NCI-H510A treated with DMSO at 0.1 percent for 48 hours (cell line): Measurements from ENCODE around the gene ZSCAN9.

ENCODE experiments used
- DNase-seq: peaks from one replicate; lab custom pipeline; 2025; lab: John Stamatoyannopoulos, UW

Gene ZSCAN9

DNA sequence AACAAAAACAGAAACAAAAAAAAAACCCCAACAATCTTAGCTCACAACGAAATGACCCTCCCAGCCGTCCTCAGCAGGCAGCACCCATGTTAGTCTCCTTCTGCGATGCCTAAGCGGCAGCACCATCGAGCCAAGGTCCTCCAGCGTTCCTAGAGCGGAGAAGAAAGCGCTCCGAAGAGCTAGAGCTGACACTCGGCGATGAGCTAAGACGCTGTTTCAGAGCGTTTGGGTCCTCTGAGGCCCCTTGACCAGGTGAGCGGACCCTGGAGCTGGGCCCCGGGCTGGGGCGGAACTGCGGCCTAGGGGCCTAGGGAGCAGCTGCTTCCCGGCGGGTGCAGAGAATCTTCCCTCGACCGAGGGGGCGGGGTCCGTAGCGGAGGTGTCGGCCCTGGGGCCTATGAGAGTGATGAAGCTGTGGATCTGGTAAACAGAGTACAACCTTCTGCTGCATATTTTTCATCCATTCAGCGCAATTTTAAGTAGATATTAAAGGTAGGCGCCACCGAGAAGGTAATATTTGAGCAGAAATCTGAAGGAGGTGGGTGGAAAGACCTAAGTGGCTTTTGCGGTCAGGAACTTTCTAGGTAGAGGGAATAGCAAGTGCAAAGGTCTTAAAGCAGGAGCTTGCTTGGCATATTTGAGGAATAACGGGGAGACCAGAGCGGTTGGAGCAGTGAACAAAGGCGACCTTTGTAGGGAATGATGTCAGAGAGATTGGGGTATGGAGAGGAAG, 42.1 kb downstream of the ZSCAN9 start, which contains the start of gene ZSCAN26:
TSS of gene ZSCAN26 (plus strand) at position 182 of the 733 bp plus-strand sequence. CDS start 4,777 bp downstream, outside the sequence.
- peak; percentile 87 for DNase-seq

- no peak for DNase-seq
Measured at GRCh38 chr6:28267695-28268059, 42.6 kb downstream of the ZSCAN9 start.

- DNase-seq: no peak
Measured at GRCh38 chr6:28269492-28269891, 44.4 kb downstream of the ZSCAN9 start.

DNA sequence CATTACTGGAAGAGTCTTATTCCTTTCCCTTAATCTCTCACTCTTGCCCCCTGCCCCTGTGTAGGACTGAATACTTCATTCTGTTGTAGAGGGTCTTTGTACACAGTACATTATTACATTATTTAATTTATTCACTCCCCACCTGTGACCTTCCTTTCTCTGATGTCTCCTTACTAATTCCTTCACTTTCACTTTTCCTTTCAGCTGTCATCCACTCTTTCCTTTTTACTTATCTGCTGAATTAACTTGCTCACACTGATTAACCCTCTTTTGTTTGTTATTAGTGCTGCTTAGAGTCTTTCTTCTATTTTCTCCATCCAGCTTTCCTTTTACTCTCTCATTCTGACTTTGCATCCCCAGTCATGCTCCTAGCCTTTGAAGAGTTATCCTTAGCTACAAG, 49.8 kb downstream of the ZSCAN9 start:
- no peak for DNase-seq

- DNase-seq: no peak
Measured at GRCh38 chr6:28277746-28278145, 52.7 kb downstream of the ZSCAN9 start.

- DNase-seq: no peak
Measured at GRCh38 chr6:28280595-28281287, 55.7 kb downstream of the ZSCAN9 start.

GRCh38 chr6:28281288-28282064, 56.4 kb downstream of the ZSCAN9 start, which contains the start of gene PGBD1:
Gene PGBD1 (plus strand): TSS chr6:28281572. CDS start chr6:28283814, 2,242 bp downstream.
- peak; percentile 69 for DNase-seq

- no peak for DNase-seq
Measured at GRCh38 chr6:28282926-28283325, 57.9 kb downstream of the ZSCAN9 start.
